Stimulated activated CD8-positive, alpha-beta memory T cell treated with anti-CD3 and anti-CD28 coated beads, Interleukin-15, amount 100 ng/mL, for 24 hours (primary cell): ENCODE results near the gene MCTP1.
"Not testable (repeated sequence)": the region's sequence is repeated elsewhere in the genome, so short reads cannot be mapped to it uniquely, and the experiment has no call there.

Experiments
- DNase-seq: peaks from one replicate; pipeline ENCODE4 v3.0.0-alpha.2; 2020; ENCODE audit warnings: low read depth

Gene MCTP1

DNA sequence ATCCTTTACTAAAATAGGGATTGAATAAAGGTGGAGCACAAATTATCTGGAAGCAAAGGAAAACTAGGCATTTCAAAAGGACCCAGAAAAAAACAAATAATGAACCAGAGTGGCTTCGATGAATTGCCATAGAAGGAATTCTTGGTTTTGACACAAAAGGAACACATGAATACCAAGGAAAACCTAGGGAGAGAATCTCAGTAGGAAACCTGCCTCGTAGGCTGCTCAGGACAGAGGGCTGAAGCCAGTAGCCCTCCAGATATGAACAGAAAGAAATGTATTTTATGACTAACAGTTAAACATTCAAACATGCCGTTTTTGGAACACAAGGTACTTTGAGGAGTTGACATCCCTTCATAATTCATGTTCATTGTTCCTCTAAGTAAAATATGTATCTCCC, 420.9 kb downstream of the MCTP1 start:
- no peak for DNase-seq

DNA sequence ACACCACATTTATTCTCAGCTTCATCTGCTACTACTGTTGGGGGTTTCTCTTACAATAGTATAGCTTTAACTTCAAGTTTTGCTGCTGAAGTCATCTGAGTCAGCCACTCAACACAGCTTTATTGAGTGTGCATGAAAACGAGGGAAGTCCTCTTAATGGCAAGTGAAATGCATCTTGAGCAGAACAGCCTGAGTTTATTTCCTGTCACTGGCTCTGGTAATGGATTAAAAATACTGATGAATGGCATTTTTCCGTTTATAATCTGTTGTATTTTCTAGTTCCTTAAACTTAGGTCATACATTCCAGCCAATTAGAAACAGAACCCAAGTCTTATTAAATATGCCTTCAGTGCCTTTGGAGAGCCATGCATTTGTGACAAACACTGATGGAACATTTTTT, 427.8 kb downstream of the MCTP1 start:
- no peak for DNase-seq

DNA sequence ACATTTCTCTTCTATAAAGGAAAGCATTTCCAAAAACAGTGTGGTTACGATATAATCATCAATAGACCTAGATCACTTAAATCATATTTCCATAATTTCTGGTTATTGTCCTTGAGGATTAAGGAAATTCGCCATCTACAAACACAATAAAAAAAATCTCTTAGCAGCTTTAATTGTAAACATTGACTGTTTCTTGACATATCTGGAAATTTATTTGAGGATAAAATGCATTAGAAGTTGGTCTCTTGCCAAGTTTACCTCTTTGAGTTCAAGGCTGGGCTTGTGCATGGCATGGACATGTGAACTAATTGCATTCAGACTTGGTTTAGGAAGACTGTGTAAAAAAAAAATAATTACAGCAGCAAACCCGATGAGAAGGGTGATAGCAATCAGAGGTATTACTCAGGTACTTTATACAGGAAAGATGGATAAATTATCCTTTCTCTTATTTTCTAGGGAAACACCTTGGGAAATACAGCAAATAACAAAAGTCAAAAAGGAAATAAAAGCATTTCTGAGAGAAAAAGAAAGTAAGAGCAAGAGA, 428.6 kb downstream of the MCTP1 start:
- DNase-seq, result no peak

DNA sequence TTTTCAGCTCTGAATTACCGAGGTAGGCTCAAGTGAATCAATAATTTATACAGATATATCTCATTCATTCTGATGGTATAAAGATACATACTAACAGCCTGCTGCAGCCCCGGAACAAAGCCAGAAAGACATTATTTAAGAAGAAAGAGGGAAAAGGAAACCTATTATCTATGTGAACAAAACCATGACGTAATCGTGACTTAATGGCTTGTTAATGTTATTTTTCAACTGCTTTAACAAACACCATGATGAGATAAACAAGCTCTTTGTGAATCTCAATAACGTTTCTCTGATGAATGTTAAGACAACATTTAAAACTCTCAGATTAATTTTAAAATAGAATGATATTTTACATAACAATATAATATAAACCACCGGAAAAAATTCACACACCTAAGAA, 429.4 kb downstream of the MCTP1 start:
- no peak for DNase-seq

DNA sequence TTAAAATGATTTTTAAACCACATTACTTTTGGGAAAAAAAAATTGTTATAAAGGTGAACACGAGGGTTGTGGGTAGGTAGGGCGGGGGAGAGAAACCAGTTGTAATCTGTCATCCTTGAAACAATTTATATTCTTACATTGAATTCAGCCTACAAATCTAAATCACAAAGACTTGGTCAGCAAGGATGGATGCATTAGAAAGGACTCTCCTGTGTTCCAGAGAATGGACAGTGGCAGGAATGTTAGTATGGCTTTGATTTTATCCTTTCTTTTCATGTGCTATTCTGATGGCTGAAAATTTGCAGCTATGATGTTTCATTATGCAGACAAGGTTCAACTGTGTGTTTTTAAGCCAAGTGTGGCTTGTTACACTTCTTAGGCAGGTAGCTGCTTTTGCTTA, 431.8 kb downstream of the MCTP1 start:
- DNase-seq, result no peak

DNA sequence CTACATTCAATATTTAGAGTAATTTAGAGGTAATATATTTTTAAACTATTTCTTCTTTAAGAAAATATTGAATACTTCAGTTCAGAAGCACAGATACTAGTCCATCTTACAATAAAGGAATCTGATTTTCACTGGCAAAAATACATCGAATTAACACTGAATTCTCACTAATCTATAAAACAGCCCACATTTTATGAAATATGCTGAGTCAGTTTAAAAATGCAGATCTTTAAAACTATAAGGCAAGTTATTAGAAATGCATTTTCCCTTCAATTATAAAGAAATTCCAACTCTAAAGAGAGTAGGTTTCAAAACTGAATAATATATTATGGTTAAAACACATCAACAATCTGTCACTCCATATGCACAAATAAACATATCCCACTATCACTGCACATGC, 433.9 kb downstream of the MCTP1 start:
- DNase-seq, result no peak

DNA sequence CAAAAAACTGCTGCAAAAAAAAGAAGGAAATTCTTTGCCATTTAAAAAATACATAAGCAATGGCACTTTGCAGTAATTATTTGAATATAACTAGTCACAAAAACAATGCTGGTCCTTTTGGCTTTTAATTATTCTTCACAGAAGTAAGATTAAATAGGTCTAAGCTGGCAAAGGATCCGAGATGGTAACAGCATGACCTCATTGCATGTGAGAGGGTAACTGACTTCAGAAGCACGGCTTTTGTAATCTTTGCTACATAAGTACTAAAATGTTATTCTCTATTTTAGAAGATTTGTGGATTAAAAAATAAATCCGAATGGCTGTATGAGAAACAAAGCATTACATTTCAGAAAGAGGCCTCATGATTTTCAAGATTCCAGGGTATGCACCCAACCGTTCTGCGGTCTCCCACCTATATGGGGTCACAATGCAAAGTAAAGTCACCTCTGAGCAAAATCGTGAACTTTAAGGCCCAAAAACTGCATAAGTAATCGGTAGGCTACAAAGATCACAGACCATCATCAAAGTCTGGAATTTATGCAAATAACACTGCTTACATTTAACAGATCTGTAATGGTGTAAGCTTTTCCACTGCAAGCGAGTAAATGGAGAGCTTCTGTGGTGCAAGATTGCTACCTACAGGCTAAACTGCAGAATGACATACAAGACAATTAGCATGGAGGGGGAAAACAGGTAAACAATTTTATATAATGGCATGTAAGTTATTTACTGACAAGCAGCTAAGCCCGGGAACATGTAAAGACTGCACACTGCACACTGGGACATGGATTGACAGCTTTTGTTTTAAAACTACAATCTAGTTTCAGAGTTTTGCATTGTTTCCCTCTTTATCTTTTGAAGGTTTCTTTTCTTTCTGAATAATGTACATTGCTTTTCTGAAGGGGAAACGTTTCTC, 434.8 kb downstream of the MCTP1 start:
- no peak for DNase-seq

DNA sequence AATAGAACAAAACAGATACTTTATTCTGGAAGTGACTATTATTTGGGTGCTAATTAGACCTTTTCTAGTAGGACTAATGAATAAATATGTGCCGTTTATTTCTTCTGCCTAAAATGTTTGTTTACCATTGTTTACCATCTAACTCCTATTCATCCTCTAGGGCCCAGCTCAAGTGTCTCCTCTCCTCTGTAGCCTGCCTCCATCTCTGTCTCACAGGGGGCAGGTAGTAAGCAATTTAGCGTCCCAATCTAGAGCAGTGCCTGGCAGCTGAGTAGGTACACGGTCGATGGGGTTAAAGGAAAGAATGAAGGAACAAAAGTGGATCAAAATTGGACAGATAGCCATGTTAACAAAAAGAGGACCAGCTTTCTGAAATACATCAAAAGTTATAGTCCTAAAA, 435.6 kb downstream of the MCTP1 start:
- no peak for DNase-seq

DNA sequence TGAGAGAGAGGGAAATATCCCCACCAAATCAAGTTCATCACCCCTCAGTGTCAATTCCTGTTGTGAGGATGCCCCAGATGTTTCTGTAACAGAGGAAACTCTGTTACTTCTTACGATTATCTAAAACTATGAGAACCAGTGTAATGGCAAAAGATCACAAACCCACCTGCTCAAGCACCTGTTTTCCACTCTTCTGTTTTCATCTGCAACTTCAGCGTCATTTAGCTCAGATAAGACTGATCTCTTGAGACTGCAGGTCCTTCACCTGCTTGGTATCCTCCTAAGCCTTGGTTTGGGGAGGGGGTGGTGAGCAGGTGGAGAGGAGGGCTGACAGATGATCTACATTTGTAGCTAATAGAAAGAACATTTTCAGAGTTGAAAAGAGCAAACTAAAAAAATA, 437.2 kb downstream of the MCTP1 start:
- no peak for DNase-seq

DNA sequence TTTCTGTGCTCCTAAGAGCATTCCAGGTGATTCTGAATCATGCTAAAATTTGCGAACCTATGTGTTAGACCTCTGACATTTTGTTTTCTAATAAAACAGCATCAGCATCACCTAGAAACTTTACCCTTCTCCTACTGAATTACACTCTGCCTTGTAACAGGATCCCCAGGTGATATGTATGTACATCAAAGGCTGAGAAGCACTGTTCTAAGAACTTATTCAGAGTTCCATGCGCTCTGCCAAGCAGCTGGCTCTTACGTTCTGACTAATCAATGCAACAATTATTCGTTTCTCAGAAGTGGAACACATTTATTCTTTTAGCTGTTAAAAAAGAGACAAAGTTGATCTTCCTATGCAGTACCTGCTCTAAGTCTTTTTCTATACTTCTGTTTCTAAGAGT, 437.9 kb downstream of the MCTP1 start:
- DNase-seq, result no peak

DNA sequence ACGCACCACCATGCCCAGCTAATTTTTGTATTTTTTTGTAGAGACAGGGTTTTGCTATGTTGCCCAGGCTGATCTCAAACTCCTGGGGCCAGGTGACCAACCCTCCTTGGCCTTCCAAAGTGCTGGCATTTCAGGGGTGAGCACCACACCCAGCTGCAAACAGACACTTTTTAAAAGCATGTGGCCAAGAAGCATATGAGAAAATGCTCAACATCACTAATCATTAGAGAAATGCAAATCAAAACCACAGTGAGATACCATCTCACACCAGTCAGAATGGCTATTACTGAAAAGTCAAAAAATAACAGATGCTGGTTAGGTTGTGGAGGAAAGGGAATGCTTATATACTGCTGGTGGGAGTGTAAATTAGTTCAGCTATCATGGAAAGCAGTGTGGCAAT, 439.2 kb downstream of the MCTP1 start:
- not testable (repeated sequence) for DNase-seq

DNA sequence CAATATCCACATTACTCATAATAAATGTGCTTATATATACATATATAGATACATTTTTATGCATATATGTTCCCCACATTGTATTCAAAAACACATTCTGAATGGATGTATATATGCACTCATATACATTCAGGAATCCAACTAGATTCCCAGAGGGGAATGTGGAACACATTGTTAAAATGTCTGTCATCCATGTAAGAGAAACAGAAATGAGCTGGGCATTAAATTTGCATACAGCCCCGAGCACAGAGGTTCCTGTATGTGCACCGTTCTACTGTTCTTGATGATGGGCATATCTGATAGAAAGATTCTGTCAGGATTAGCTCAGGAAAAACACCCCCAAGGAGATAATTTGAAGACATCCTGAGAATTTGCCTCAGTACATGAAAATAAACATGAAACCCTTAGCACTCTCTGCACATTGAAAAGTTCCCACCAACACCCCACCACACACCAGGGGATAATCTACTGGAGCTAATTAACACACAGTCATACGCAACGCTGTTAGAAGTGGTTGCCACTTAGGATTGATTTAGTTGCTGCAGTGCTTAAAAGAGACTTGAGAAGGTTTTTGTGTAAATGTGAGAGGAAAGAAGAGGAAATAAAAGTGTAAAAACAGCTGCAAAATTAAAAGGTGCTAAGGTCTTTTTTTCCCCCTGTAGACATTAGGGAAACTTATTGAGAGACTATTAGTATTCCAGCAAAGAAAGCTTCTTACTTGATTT, 443.1 kb downstream of the MCTP1 start:
- no peak for DNase-seq

DNA sequence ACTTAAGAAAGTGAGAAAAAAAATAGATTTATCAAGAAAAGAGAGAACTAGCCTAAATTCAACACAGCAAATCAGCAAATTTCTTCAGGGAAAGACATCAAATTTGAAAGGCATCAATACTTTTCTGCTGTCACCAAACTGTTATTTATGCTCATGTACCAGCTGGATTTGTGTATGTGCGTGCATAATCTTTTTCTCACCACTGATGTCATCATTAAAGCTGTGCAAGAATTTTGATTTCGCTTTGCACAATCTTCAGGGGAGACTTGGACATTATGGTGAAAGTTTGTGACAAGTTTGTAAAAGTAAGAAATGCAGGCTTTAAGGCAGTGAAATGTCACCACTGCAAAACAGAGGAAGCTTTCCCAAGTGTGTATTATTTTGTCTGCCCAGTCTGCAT, 451.0 kb downstream of the MCTP1 start:
- DNase-seq, result no peak

DNA sequence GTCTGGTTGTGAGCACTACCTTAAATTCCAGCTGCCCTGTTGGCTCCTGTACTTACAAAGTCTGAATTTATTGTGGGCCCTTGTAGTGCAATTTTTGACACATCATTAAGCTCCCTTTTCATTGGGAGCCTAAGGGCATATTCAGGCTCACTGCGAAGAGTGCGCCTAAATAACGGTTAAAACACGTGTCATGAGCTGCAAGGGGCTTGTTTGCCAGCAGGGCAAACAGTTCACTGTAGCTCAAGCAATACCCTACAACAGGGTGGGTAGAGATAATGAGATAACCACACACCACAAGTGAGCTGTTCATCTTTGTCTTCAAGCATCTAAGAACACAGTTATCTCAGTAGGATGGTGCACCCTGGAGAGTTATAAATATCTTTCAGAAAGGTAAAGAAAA, 452.2 kb downstream of the MCTP1 start:
- DNase-seq, result no peak

DNA sequence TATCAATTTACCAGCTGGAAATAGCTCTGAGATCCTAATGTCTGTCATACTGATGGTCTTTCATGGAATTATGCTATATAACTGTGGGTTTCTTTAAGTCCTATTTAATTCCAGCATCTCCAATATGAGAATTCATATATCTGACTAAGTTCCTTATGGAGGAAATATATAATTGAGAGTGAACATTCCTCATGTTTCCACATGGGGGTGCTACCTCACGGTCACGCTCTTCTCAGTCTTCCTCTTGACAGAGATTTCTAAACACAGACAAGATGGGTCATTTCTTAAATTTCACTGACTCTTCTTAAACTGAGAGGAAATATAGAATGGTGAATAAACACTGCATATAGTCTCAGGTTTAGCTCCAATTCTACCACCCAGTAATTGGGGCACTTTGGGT, 454.4 kb downstream of the MCTP1 start:
- no peak for DNase-seq

DNA sequence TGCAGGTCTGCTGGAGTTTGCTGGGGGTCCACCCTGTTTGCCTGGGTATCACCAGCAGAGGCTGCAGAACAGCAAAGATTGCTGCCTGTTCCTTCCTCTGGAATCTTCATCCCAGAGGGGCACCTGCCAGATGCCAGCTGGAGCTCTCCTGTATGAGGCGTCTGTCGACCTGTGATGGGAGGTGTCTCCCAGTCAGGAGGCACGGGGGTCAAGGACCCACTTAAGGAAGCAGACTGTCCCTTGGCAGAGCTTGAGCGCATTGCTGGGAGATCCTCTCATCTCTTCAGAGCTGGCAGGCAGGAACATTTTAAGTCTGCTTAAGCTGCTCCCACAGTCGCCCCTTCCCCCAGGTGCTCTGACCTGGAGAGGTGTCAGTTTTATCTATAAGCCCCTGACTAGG, 456.7 kb downstream of the MCTP1 start:
- not testable (repeated sequence) for DNase-seq

DNA sequence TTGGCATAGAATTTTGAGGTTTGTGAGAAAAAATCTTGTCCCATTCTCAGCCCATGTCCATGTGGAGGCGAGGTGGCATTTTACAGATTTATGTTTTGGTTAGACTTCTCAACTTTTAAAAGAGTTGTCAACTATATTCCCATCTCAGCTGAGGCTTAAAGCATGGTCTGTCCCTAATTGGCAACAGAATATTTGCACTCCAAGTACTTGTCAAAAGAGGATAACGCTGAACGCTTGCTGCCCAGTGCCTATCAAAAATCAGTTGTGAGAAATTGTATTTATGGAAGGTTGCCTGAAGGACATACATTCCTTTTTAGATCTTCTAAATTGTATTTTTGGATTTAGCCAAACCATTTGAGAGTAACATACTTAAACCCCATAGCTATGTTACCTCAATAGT, 464.4 kb downstream of the MCTP1 start:
- no peak for DNase-seq

DNA sequence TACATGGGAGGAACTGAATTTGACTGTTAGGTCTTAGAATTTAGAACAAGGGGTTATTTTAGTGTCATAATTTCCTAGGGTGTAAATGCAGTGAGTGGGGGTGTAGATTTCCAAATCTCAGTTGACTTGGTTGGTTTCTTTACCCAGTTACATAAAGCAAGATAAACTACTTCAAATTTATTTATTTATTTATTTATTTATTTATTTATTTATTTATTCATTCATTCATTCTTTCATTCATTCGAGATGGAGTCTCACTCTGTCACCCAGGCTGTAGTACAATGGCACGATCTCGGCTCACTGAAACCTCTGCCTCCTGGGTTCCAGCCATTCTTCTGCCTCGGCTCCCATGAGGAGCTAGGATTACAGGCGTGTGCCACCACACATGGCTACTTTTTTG, 466.0 kb downstream of the MCTP1 start:
- DNase-seq, result no peak

DNA sequence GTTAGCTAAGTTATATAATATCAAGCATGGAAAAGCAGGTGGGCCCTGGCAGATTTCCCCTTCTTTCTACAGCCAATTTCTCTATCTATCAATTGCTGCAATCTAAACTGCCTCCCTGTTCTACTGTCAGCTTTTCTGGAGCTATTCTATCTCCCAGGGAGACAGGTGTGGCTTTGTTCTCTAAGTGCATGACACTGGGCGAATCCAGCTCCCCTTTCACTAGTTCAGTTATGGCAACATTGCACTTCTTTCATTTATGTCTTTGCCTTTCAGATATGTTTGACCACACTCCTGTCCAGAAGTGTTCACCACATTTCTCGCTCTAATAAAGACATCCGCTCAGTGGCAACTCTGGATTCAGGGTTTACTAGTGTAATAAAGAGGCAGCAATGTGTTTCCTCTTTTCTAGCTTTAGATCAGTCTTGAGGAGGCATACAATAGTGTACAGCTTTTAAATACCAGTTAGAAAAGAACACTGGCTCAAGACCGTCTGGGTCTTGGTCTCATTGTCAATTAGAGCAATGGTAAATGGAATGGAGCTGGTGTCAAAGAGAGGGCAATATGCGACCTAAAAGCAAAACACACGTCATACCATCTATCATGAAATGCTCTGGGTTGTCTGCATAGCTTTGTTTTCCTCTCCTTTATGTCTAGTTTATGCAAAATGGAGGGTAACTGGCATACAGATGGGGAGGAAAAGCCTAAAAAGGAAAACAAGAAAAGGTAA, 469.4 kb downstream of the MCTP1 start:
- DNase-seq, result no peak

DNA sequence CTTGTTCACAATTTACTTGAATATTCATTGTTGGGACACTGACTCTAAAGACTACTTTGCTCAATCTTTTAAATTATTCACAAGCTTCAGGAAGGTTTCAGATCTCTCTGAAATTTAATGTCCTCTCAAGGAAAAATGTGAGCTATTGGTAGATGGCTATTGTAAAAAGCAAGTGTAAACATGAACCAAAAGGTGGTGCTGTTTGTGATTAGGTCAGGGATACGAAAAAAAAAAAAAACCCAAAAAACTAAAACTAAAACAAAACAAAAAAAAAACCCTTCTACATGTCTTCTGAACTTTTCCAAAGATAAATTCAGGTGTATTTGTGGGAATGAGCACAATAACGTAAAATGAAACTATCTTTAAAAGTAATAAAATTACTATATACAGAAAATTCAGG, 472.7 kb downstream of the MCTP1 start:
- DNase-seq, result no peak

DNA sequence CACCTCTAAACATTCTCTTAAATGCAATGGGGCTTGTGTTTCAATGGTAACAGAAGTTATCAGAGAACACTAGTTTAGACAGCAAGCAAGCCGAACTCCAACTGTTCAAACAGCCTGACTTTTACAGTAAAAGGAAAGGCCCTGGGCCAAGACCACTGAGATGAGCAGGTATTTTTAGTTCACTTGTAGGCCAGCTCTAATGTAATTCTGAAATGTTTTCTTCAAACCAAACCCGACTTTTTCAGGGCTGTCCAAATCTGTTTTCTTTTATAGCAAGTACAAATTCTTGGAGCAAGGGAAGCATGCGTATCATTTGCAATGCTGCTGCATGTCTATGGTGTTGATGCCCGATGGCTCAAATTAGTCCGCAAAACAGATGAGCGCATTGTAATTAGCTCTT, 473.6 kb downstream of the MCTP1 start:
- DNase-seq, result no peak

DNA sequence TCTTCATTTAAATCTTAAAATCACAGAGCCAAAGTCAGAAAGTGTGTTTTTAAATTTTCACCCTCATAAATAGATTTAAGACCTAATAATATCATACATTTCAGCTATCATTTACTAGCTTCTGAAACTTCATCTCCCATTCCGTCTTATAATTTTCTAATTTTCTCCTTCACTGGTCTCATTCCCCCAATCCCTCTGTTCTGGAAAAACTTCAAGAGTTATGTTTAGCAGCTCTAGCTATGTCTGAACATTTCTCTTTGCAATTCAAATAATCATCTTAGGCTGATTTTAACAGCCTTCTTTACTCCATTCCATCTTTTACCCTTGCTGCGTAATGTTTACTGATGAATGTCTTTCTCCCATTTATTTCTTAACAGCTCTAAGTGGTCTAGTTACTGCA, 474.0 kb downstream of the MCTP1 start:
- DNase-seq, result no peak

DNA sequence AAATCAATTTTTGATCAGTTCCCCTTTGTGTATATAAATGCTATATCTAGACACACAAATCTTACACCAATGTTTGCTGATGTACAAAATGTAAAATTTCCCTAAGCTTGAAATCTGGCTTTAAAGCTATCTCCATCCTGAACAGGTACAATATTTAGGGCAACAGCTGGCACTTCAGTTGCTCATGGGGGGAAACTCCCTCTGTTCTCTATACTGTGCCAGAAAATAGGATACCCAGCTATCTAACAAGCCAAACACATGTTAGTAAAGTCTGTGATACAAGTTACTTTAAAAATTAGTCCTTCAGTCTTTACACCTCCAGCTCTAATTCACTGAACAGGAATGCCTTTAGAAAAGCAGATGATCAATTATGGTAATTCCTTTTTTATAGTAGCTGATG, 474.6 kb downstream of the MCTP1 start:
- DNase-seq, result no peak
